Heart left ventricle (tissue), 13 donors: ENCODE results near the gene PCSK5.

ENCODE experiments used
- CTCF ChIP-seq, 12 donors: fragments of 200-600 bp; sonication (generic) in 4 of 12; IDR thresholded peaks; one replicate each; pipeline versions ENCODE4 v1.5.0 to v1.8.0; 2018 to 2022; ENCODE audit warnings: antibody characterized with exemption in 12 of 12, mild to moderate bottlenecking in 5 of 12
- POLR2A ChIP-seq, 2 donors: fragments of 450-650 bp; IDR thresholded peaks; one replicate each; pipeline ENCODE4 v1.6.1; 2017; ENCODE audit warnings: antibody characterized with exemption in 2 of 2, mild to moderate bottlenecking in 2 of 2, moderate library complexity in 2 of 2
- donor health status: ischemic (EF 13 %, LVEDD 7.1; RV severe dilation, severe dysfunction).
- donor health status: DM: no; HTN: yes; CAD: no.
- donor health status: DM: no; HTN: no; CAD: no.
- donor health status: ischemic (EF 25% LVEDD 6.9; RV normal size, moderate dysfunction).
- donor health status: ischemic (EF 25% LVEDD 5.7; RV mildly dilated, moderate dysfunction).
- donor health status: ischemic (EF 35%, LVEDD 5.7; RV mildly dilated, moderate dysfunction).
- donor health status: nonischemic (EF 11% LVEDD 7.7; RV severe dilation, severe dysfunction).
- donor health status: DM: yes; HTN: yes; CAD: no.
- donor health status: PGD.
- donor health status: ischemic (EF 29% LVEDD 5.4; RV normal size, mild dysfunction).
- donor health status: nonischemic (EF 23%, LVEDD 6.1; RV moderate dilation, normal function).

GRCh38 chr9:76342858-76343257, 452.4 kb downstream of the PCSK5 start:
- TF ChIP-seq CTCF (IDR thresholded peaks at IDR 0.05) (no peak), POLR2A (IDR thresholded peaks at IDR 0.05) (no peak)
